ENCODE results near the gene CNTNAP2.

DNA sequence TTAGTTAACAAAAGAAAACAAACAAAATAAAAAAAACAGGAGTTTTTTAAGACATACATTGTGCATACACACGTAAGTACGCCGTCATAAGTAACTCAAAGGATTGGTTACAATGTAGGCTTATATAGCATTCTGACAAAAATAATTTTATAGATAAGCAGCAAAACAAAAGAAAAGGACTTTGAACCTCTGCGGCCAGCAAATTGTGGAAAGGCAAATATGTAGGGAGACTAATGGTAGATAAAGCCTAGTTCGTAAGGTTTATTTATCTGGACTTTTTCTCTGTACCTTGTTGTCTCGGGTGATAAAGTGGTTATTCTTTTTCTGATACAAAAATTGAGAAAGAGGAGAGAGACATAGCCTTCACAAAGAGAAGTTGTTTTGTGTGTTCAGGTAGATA, 891.9 kb downstream of the CNTNAP2 start:
- TF ChIP-seq CTCF (conservative IDR thresholded peaks at IDR 0.05) = no peak
- TF ChIP-seq ZFX (IDR thresholded peaks at IDR 0.05) = no peak

Measured in C4-2B (cell line).